ENCODE measurements around the gene CLEC2B.
A peak's percentile ranks its signal among the peaks of the same experiment; 100 is the strongest.
"Not testable (repeated sequence)": the region's sequence is repeated elsewhere in the genome, so short reads cannot be mapped to it uniquely, and the experiment has no call there.

The CLEC2B gene

GRCh38 chr12:9869307-9870161 lies at the start of gene CLEC2B:
TSS of gene CLEC2B (minus strand) at chr12:9869354.
- H3K27ac ChIP-seq: peak within 1 kb of the TSS; percentile 88
- DNase-seq (ENCODE audit: low read depth, low spot score): peak; percentile 86

DNA sequence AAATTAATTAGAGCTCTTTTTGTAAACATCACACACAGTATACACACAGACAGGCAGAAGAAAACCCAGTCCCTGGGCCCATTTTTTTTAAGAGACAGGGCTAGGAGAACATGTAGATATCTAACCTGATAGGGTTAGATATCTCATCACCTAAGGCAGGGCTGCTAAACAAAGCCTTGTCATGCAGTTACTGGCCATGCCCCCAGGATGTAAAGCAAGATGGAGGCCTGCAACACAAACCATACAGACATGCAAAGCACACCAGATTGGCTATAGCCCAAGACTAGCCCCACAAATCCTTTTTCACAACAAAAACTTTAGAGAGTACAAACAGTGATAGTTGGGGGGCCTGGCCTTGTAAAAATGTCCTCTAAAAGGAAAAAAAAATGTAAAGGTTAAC lies 42.6 kb upstream of the CLEC2B start:
- H3K27ac ChIP-seq: no peak overlapping the region
- DNase-seq (ENCODE audit: low read depth, low spot score): no peak

DNA sequence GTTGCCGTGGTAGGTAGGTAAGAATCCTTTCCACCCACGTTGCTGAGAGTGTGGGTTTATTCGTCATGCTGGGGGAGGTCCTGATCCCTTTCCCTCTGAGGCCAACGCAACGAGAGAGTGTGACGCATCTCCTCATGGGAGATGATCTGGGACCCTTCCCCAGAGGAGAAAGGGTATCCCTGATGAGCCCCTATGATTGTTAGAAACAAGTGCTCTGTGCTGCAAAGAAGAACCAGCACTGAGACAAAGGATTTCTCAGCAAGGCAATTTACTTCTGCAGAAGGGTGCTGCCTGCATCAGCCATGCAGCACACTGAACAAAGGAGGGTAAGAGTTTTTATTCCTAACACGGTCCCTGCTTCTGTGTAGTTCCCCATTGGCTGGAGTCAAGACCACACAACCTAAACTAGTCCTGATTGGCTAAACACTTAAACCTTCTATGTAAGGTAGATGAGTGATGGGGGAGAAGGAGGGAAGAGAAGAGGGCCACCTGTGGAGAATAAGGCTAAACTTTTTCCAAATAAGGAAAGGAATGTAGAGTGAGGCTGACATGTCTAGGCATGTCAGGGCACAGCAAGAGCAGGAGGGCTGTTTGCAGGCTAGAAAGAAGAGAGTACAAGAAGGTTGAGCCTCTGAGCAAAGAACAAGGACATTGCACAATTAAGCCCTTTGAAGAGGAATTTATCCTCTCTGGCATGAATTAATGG lies 41.7 kb upstream of the CLEC2B start:
- no peak overlapping the region for H3K27ac ChIP-seq
- no peak for DNase-seq (ENCODE audit: low read depth, low spot score)

DNA sequence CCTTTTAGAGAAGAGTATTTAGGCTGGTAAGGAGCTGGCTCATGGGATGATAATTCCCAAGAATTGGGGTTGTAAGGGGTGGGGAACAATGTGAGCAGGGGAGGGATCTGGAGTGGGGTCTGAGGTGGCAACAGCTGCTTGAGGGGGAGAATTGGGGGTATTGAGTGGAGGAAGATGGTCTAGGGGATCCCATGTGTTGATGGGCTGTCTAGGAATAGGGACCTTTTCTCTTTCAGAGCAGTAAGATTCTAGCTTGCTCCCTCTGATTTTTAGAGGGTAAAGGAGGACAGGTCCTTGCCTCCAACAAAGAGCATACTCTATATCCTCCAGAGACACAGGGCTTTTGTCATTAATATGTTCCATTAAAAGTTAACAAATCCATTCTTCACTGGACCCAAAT lies 40.6 kb upstream of the CLEC2B start:
- no peak overlapping the region for H3K27ac ChIP-seq

GRCh38 chr12:9908350-9908749 lies 39.2 kb upstream of the CLEC2B start:
- DNase-seq (ENCODE audit: low read depth, low spot score): no peak
- no peak overlapping the region for H3K27ac ChIP-seq

More for the DNA sequence above, 40.6 kb upstream of the CLEC2B start:
- DNase-seq (ENCODE audit: low read depth, low spot score): no peak

- H3K27ac ChIP-seq: no peak overlapping the region
- no peak for DNase-seq (ENCODE audit: low read depth, low spot score)
Measured at GRCh38 chr12:9907769-9908168, 38.6 kb upstream of the CLEC2B start.

DNA sequence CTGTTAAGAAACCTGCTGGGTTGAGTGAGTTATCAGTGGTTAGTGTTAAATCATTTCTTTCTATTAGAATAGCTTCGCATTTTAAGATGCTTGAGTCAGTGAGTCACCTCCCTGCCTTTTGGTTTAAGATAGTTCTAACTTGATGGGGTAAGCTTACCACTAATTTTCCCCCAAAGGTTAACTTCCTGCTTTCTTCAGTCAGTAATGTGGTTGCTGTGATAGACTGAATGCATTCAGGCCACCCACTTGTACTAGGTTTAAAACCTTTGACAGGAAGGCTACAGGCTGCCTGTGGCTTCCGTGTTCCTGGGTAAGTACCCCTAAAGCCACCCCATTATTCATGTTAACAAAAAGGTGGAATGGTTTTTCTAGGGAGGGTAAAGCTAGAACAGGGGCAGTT lies 37.7 kb upstream of the CLEC2B start:
- DNase-seq (ENCODE audit: low read depth, low spot score): no peak
- H3K27ac ChIP-seq: no peak overlapping the region

DNA sequence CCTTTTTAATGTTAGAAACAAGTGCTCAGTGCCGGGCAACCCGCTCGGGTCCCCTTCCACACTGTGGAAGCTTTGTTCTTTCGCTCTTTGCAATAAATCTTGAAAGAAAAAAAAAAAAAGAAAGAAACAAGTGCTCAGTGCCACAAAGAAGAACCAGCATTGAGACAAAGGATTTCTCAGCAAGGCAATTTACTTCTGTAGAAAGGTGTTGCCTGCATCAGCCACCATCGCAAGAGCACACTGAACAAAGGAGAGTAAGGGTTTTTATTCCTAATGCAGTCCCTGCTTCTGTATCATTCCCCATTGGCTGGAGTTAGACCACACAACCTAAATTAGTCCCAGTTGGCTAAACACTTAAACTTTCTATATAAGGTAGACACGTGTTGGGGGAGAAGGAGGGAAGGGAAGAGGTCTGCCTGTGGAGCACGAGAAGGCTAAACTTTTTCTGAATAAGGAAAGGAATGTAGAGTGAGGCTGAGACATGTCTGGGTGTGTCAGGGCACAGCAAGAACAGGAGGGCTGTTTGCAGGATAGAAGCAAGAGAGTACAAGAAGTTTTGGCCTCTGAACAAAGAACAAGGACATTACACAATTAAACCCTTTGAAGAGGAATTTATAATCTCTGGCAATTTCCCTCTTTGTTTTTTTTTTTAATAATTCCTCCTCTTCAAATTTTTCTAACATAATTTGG lies 33.5 kb upstream of the CLEC2B start:
- H3K27ac ChIP-seq: no peak overlapping the region
- DNase-seq (ENCODE audit: low read depth, low spot score): no peak

- no peak for DNase-seq (ENCODE audit: low read depth, low spot score)
Measured at GRCh38 chr12:9900930-9901329, 31.8 kb upstream of the CLEC2B start.

DNA sequence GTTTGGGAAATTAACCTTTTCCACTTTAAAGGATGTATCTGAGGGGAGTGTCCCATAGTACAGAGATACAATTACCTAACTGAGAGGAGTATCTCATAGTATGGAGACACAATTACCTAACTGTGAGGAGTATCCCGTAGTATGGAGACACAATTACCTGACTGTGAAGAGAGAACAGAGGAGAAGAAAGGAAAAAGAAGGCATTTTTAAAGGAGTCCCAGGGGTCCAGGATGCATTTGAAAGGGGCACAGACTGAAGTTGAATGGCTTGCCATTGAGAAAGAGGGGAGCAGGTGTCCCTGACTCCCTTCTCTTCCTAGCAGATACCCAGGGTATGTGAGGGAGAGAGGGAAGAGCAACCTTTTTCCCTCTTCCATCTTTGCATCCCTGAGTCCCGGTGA lies 30.1 kb upstream of the CLEC2B start:
- no peak overlapping the region for H3K27ac ChIP-seq

More at GRCh38 chr12:9900930-9901329, 31.8 kb upstream of the CLEC2B start:
- no peak overlapping the region for H3K27ac ChIP-seq

GRCh38 chr12:9897535-9897934 lies 28.4 kb upstream of the CLEC2B start:
- DNase-seq (ENCODE audit: low read depth, low spot score): no peak
- H3K27ac ChIP-seq: peak overlapping the region; percentile 30

More for the DNA sequence above, 30.1 kb upstream of the CLEC2B start:
- no peak for DNase-seq (ENCODE audit: low read depth, low spot score)

DNA sequence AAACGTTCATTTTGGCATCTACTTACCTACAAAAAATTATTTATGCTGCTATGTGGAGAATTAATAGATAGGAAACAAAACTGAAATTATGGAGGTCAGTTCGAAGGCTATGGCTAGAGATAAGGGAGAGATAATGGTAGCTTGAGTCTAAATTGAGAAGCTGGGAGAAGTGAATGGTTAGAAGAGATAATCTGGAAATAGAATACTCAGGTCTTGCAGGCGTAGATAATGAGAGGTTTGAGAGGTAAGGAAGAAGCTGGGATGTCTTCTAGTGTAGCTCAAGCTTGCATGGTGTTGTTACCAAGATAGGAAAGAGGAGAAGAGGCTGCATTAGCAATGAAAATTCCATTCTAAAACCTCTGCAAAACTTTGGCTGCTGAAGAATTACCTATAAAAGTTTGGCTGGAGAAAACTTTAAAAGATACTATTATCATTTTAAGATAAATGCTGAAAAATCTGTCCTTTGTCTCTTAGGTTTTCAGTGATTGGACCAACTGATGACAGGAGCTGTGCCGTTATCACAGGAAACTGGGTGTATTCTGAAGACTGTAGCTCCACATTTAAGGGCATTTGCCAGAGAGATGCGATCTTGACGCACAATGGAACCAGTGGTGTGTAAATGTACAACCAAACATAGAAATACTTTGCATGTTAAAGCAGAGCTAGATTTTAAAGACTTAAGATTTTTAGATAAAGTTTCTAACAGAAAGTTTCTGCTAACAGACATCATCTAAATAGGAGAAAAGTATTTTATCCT lies 26.2 kb upstream of the CLEC2B start:
- DNase-seq (ENCODE audit: low read depth, low spot score): no peak
- no peak overlapping the region for H3K27ac ChIP-seq

- DNase-seq (ENCODE audit: low read depth, low spot score): no peak
- no peak overlapping the region for H3K27ac ChIP-seq
Measured at GRCh38 chr12:9888665-9889273, 19.6 kb upstream of the CLEC2B start.

DNA sequence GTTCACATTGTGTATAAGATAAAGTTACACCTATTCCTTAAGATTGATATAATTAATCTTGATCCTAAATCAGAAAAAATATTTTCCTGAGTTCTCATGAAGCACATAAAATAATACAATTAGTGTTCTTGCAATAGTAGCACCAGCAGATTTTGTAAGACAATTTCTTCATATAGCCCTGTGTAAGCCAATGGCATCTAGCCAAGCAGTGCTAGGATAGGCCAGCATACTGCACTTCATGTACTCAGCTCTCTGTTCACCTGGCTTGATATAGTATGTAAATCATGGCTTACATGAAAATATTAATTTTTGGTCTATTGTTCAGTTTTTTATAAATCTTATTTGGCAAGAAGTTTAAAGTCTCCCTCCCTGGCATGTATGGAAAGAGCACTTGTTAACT lies 14.0 kb upstream of the CLEC2B start:
- DNase-seq (ENCODE audit: low read depth, low spot score): no peak
- peak overlapping the region; percentile 8 for H3K27ac ChIP-seq

GRCh38 chr12:9881988-9882387 lies 12.8 kb upstream of the CLEC2B start:
- H3K27ac ChIP-seq: no peak overlapping the region
- DNase-seq (ENCODE audit: low read depth, low spot score): no peak

- DNase-seq (ENCODE audit: low read depth, low spot score): no peak
- H3K27ac ChIP-seq: no peak within 1 kb of the TSS
Measured at GRCh38 chr12:9881246-9881645, 12.1 kb upstream of the CLEC2B start, which contains the start of gene KLRF2. TSS of gene KLRF2 (plus strand) at chr12:9881489. CDS start at chr12:9881596, 107 bp downstream.

- DNase-seq (ENCODE audit: low read depth, low spot score): no peak
- no peak overlapping the region for H3K27ac ChIP-seq
Measured at GRCh38 chr12:9880532-9881078, 11.5 kb upstream of the CLEC2B start.

GRCh38 chr12:9876120-9876519 lies 7.0 kb upstream of the CLEC2B start:
- DNase-seq (ENCODE audit: low read depth, low spot score); H3K27ac ChIP-seq: not testable (repeated sequence)

DNA sequence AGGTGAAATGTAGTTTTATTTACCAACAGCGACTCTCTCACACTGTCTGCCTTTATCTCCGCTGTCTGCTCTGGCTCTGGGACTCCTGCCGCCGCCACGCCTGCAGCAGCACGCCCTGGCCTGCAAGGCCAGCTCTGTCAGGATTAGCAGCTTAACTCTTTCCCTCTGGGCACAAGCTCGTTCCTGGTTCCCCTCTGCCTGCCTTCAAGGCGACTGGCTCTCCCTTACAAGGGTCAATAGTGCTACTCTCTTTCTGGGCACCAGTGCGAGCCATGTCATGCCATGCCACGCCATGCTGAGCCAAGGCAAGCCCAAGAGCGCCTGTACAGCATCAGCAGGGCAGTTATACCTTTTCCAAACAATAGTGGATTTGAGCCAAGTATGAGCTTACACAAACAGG lies 3.6 kb upstream of the CLEC2B start:
- peak overlapping the region; percentile 68 for H3K27ac ChIP-seq
- DNase-seq (ENCODE audit: low read depth, low spot score): peak; percentile 73
